ENCODE results near the gene MRPL55. TPM values are rescaled to one million over a fixed set of nuclear protein-coding genes. Genes with fewer than 3 reads are reported as not detected.

MRPL55 gene
- total RNA-seq, 6 experiments from 2014 or later, result 48.3 to 55.4 (median 49.6) TPM

DNA sequence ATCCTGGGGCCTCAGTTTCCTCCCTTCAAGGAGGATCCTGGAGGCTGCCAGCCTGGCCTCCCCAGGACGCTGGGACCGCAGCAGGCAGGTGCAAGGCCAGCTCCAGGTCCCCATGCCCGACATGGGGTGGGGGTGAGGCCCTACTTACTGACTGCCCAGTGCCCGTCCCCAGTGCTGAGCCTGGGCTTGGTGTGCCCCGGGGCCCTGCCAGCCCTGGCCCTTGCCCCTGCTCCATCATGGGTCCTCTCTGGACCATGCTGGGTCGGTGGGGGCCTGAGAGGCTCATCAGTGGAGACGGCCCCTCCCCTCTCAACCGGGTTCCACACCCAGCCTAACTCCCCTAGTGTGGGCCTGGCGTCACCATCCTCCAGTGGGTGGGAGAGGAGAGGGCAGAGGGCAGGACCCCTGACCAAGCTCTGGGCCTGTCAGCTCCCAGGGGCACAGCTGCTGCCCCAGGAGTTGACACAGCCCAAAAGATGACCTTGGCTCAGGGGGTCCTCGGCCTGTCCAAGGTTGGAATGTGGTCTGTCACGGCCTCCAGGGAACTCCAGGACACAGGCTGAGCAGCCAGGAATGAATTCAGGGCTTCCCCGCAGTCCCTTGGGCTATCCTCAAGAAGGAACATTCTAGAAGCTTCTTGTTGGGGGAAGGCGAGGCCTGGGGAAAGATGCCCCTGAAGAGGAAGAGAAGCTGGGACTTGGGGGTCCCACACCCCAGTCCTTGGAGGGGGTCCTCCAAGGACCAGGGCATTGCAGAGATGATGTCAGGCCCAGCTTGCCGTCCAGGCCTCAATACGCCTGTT, 44.2 kb downstream of the MRPL55 start:
- no peak for DNase-seq
- H3K4me1 Mint-ChIP-seq (ENCODE audit: low read depth), result no peaks in the 10 kb centered on the region
- no peak overlapping the region for H3K4me3 Mint-ChIP-seq
- no peaks in the 10 kb centered on the region for H3K36me3 Mint-ChIP-seq (ENCODE audit: low read depth)
- no peak overlapping the region for H3K27ac Mint-ChIP-seq
- peaks cover 24% of the 10 kb centered on the region for H3K27me3 Mint-ChIP-seq (ENCODE audit: insufficient read depth)
- no peaks in the 10 kb centered on the region for H3K9me3 Mint-ChIP-seq
- TF ChIP-seq, protein P1, sequence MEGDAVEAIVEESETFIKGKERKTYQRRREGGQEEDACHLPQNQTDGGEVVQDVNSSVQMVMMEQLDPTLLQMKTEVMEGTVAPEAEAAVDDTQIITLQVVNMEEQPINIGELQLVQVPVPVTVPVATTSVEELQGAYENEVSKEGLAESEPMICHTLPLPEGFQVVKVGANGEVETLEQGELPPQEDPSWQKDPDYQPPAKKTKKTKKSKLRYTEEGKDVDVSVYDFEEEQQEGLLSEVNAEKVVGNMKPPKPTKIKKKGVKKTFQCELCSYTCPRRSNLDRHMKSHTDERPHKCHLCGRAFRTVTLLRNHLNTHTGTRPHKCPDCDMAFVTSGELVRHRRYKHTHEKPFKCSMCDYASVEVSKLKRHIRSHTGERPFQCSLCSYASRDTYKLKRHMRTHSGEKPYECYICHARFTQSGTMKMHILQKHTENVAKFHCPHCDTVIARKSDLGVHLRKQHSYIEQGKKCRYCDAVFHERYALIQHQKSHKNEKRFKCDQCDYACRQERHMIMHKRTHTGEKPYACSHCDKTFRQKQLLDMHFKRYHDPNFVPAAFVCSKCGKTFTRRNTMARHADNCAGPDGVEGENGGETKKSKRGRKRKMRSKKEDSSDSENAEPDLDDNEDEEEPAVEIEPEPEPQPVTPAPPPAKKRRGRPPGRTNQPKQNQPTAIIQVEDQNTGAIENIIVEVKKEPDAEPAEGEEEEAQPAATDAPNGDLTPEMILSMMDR (IDR thresholded peaks at IDR 0.05), result no peak

DNA sequence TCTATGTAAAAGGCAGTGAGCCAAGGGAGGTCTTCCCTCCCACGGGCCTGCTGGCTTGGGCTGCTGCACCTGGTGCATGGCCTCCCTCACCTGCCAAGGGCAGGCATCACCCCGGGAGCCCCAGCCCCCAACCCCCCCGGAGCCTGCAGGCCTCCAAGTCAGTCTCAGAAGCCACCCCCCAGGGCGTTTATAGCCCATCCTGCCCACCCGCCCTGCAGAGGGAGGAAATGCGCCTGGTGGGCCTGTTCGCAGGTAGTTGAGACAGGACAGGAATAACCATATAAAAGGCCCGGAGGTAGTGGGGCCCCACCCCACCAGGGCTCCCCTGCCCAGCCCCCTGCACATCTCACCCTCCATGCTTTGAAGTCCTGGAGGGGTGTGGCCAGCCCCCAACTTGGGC, 44.8 kb downstream of the MRPL55 start:
- H3K27ac Mint-ChIP-seq, result no peak overlapping the region
- TF ChIP-seq, protein P1 (IDR thresholded peaks at IDR 0.05), result no peak
- no peaks in the 10 kb centered on the region for H3K36me3 Mint-ChIP-seq (ENCODE audit: low read depth)
- DNase-seq, result no peak
- no peak overlapping the region for H3K4me3 Mint-ChIP-seq
- H3K27me3 Mint-ChIP-seq (ENCODE audit: insufficient read depth), result peaks cover 24% of the 10 kb centered on the region
- H3K4me1 Mint-ChIP-seq (ENCODE audit: low read depth), result no peaks in the 10 kb centered on the region
- no peaks in the 10 kb centered on the region for H3K9me3 Mint-ChIP-seq

DNA sequence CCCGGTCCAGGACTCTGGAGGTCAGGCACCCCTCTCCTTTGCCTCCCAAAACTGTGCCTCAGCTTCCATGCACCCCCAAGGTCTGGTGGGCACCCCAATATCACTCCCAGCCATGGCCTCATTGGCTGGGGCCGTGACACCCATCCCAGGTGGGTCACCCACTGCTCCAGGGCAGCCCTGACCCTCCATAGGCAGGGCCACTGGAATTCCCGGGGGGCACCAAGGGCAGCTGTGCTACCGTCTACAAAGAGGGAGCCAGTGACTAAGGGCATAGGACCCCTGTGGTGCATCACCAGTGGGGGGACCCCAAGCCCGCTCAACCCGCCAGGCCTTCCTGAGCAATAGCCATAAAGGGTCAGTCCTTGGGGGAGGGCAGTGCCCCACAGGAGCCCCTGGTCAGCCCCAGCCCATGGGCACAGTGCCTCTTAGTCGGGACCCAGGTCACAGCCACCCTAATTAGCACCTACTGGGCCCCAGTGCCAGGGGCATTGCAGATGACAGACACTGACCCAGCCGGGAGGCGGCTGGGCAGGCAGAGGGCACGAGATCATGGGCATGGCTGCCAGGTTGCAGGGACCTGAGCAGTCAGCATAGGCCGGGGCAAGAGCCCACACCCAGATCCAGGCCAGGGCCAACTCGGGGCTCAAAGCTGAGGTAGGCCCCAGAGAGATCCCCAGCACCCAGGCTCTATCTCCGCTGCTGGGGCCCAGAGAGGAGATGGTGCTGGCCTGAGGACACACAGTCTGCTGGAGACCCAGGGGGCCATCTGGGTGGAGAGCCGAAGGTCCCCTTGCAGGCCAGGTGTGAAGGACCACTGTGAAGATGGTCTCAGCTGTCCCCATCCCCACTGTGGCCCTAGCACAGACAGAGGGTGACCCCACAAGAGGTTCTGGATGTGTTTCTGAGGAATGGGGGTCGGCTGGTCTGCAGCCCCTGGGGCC, 45.6 kb downstream of the MRPL55 start:
- TF ChIP-seq, protein P1 (IDR thresholded peaks at IDR 0.05), result no peak
- Mint-ChIP-seq H3K27ac (no peak overlapping the region), H3K36me3 (ENCODE audit: low read depth) (no peaks in the 10 kb centered on the region), H3K4me3 (no peak overlapping the region), H3K27me3 (ENCODE audit: insufficient read depth) (peaks cover 24% of the 10 kb centered on the region), H3K9me3 (no peaks in the 10 kb centered on the region), H3K4me1 (ENCODE audit: low read depth) (no peaks in the 10 kb centered on the region)
- no peak for DNase-seq

- Mint-ChIP-seq H3K9me3 (no peaks in the 10 kb centered on the region), H3K4me1 (ENCODE audit: low read depth) (no peaks in the 10 kb centered on the region), H3K36me3 (ENCODE audit: low read depth) (no peaks in the 10 kb centered on the region), H3K27me3 (ENCODE audit: insufficient read depth) (peaks cover 28% of the 10 kb centered on the region), H3K27ac (no peak overlapping the region), H3K4me3 (no peak overlapping the region)
- TF ChIP-seq, protein P1 (IDR thresholded peaks at IDR 0.05), result no peak
- DNase-seq, result no peak
Observed at GRCh38 chr1:228062812-228063211, 46.3 kb downstream of the MRPL55 start.

- TF ChIP-seq, protein P1 (IDR thresholded peaks at IDR 0.05), result no peak
- Mint-ChIP-seq H3K9me3 (no peaks in the 10 kb centered on the region), H3K4me3 (no peak overlapping the region), H3K27ac (no peak overlapping the region), H3K27me3 (ENCODE audit: insufficient read depth) (peaks cover 25% of the 10 kb centered on the region), H3K4me1 (ENCODE audit: low read depth) (no peaks in the 10 kb centered on the region), H3K36me3 (ENCODE audit: low read depth) (no peaks in the 10 kb centered on the region)
- DNase-seq, result no peak
Observed at GRCh38 chr1:228062085-228062791, 46.9 kb downstream of the MRPL55 start.
